H1 (cell line): ENCODE data around the gene INVS. TPM values are rescaled to one million over a fixed set of nuclear protein-coding genes. Genes with fewer than 3 reads are reported as not detected.

ENCODE experiments used
- ATF3 ChIP-seq: IDR thresholded peaks from 2 replicates; pipeline ENCODE4 v1.6.1; 2011; ENCODE audit warnings: low read depth, mild to moderate bottlenecking, low read length; ENCODE audit not compliant: insufficient read depth
- CEBPB ChIP-seq: IDR thresholded peaks from 2 replicates; pipeline ENCODE4 v1.6.1; 2012; ENCODE audit warnings: low read depth, low read length
- CHD7 ChIP-seq: fragments of 300-600 bp; sonication (generic); IDR thresholded peaks from 2 replicates; pipeline ENCODE4 v1.7.1; 2012; ENCODE audit warnings: low read length, moderate library complexity, mild to moderate bottlenecking, inconsistent platforms; ENCODE audit not compliant: insufficient replicate concordance
- CREB1 ChIP-seq: IDR thresholded peaks from 2 replicates; pipeline ENCODE4 v1.6.1; 2012; ENCODE audit warnings: inconsistent platforms
- GABPA ChIP-seq: IDR thresholded peaks from 2 replicates; pipeline ENCODE4 v1.6.1; 2011; ENCODE audit warnings: mild to moderate bottlenecking, low read length, moderate library complexity, borderline replicate concordance; ENCODE audit not compliant: insufficient read depth
- KDM4A ChIP-seq: IDR thresholded peaks from one replicate; pipeline ENCODE4 v1.7.1; 2012; ENCODE audit warnings: low read depth, mild to moderate bottlenecking, moderate library complexity, low read length, inconsistent platforms; ENCODE audit not compliant: severe bottlenecking
- RFX5 ChIP-seq: IDR thresholded peaks from 2 replicates; pipeline ENCODE4 v1.6.1; 2011; ENCODE audit warnings: low read depth, low read length, improper control_type of control experiment, borderline replicate concordance
- SIN3A ChIP-seq, 2 experiments: IDR thresholded peaks in 1 of 2; conservative IDR thresholded peaks in 1 of 2; 2 replicates each; pipeline ENCODE4 v1.6.1; 2011 to 2012; ENCODE audit warnings: low read length in 2 of 2, improper control_type of control experiment in 1 of 2, low read depth in 1 of 2, mild to moderate bottlenecking in 1 of 2
- SIX5 ChIP-seq: IDR thresholded peaks from 2 replicates; pipeline ENCODE4 v1.6.1; 2011; ENCODE audit warnings: mild to moderate bottlenecking, low read depth, low read length
- YY1 ChIP-seq: IDR thresholded peaks from 2 replicates; pipeline ENCODE4 v1.6.1; 2011; ENCODE audit warnings: low read depth, mild to moderate bottlenecking, low read length
- polyA plus RNA-seq, 7 experiments: library from polyadenylated mRNA; depleted of rRNA in 3 of 7; stranded (reverse) in 5 of 7; unstranded in 2 of 7; fragments of >200 nt in 5 of 7; fragments of 200-250 nt in 2 of 7; gene quantifications; 1 replicate in 5 of 7; 2 replicates in 1 of 7; 4 replicates in 1 of 7; pipeline versions ENCODE4 v1.2.1 to v1.2.3, GENCODE V29; 2011 to 2013; ENCODE audit warnings: missing spikeins in 2 of 7, mixed read lengths in 2 of 7
- total RNA-seq: library from RNA; stranded (reverse); fragmentation: NEBNext Ultra II Directional; extraction: Animal tissue kit (Norgen Biotek cat#: 25700); gene quantifications from 2 replicates; pipeline ENCODE4 v1.2.1, GENCODE V29; 2021

The INVS gene
- total and polyA plus RNA-seq, 2 of the 8 experiments (the other 6 are each of a cell fraction or from before 2014, with no cell fraction given) = 4.1 to 6.9 TPM

GRCh38 chr9:100112677-100113336 is 13.8 kb downstream of the INVS start (continued):
- TF ChIP-seq CHD7 = no peak
- no peak for TF ChIP-seq CEBPB
- TF ChIP-seq RFX5 = no peak
- no peak for TF ChIP-seq ATF3
- TF ChIP-seq KDM4A = no peak
- no peak for TF ChIP-seq CREB1
- TF ChIP-seq GABPA = no peak
- TF ChIP-seq YY1 = no peak
- no peak for TF ChIP-seq SIN3A (conservative IDR thresholded peaks at IDR 0.05 in 1 of 2, IDR thresholded peaks at IDR 0.05 in 1 of 2; ENCODE audit: low read depth in 1 of 2, low read length in 2 of 2)
- TF ChIP-seq SIX5 = no peak
